GF-D8 (cell line): ENCODE measurements around the gene GRB10.
A peak's percentile ranks its signal among the peaks of the same experiment; 100 is the strongest.

ENCODE experiments used
- DNase-seq: peaks from one replicate; lab custom pipeline; 2025; lab: John Stamatoyannopoulos, UW

Gene GRB10

DNA sequence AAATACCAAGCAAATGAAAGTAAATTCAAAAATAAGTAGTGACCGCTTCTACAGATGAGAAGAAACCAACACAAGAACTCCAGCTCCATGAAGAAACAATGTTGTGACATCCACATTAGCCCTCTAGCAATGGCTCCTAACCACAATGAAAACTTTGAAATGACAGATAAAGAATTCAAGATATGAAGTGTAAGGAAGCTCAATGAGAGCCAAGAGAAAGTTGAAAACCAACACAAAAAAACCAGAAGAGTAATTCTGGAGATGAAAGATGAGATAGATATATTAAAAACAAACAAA is 149.3 kb downstream of the GRB10 start:
- DNase-seq: peak; percentile 25

DNA sequence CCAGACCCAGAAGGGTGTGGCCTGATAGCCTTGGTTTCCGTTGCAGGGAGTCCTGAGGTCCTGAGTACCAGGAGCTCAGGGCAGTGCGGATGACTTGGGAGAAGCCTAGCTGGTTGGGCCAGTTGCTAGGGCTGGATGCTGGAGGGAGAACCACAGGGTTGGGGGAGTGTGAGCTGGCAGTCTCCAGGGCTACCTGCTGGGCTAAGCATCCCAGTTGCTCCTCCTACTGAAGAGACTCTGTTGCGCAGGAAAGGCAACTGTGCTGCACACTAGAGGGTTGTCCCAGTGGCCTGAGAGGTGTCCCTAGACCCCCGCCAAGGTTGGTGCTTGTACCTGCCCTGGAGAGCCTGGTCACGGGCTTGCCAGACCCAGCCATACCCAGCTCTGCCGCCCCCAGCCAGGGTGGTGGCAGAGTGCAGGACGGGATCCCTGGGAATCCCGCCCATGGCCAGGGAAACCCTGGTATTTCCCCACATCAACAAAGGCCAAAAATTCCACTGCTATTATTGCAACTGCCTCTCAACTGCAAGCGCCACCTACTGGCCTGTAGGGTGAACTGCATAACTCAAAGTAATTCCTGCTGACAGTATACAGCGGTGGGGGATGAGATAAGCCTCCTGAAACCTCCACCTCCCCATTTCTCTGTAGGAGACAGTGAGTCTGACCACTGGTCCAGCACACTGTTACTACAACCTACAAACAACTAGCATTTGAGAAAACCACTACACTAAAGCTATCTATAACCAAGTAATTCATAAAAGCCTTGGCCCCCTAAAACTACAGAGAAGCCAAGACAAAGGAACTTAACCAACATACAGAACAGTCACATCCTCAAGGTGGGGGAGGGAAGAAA is 149.9 kb downstream of the GRB10 start:
- no peak for DNase-seq

DNA sequence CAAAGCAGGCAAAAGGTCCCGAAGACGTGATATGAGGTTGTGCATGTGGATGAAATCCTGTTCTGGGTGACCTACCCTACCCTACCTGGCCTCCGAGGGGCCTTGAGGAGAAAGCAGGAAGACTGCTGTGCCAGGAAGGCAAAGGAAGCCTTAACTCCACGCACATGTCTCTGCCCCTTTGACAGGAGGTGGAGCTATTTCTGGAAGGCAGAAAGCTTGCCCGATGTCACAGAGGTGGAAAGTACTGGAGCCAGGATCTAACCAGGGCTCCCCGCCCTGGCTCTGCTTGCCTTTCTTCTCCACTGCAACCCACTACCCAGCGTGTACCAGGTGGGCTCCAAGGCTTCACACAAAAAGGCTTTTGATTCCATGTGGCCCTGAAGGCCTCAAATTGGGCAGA is 151.1 kb downstream of the GRB10 start:
- DNase-seq: no peak

DNA sequence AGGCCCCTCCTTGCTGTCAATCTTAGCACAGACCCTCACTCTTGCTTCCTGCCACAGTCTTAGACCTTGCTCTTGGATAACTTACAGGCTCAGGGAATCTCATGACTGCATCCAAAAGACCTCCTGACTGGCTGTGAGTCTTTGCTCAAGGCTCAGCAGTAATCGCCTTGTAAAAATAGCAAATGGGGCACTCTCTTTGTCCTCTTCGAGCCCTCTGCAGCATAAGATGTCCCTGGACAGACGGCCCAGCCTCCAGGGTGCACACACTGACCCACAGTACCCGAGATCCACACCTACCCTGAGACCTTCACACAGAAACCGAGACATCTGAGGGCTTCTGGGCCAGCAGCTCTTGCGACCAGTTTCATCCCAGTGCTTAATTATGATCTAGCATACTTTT is 151.6 kb downstream of the GRB10 start:
- no peak for DNase-seq

DNA sequence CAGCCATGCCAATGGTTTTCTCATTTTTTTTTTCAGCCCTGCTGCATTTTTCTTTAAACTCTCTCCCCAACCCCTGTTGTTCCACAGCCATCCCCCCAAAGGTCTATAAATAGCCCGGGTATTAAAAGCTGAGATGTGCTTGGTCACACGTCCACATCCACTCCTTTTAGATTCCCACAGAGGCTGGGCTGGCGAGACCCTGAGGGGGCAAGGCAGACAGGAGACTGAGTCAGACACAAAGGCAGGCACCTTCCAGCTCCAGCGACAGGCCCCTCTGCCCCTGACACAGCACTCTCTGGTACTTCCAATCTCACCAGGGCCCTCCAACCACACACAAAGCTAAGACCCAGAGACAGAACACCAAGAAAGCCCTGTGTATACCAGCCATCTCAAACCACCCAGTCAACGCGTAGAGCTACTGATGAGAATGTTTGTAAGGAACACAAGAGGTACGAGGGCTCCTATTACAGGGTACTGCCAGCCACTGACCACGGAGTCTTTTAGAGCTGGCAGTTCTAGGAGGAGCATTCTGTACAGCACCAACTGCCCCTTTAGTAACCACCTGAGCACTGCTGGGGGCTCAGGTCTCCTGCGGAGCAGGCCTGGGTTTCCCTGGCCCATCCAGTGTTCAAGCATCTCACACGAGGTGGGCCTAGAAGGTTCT is 153.3 kb downstream of the GRB10 start:
- no peak for DNase-seq

DNA sequence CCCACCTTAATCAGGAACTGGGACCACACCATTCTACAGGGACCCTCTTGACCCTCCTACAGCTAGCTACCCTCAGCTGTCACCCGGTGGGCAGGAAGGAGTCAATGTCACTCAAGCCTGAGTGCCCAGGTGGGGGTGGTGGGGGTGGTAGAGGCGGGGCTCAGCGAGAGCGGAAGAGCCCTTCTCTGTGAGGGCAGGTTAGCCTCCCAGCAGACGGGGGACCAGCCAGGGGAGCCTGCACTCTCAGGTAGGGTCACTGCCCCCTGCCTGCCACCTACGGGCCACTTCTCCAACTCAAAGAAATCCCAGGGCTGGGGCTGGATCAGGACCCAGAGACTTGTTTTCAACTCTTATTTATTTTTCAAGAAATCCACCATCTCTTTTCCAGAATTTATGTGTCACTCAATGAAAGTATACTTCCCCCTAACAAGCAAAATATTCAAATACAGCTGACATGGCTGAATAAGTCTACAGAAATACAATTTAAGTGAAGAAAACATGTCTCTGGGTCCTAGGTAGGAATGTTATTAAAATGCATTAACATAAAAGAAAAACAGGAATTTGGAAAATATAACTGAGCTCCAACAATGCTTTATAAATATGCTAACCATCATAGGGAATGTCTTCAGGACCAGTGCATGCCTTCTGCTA is 154.1 kb downstream of the GRB10 start:
- no peak for DNase-seq

DNA sequence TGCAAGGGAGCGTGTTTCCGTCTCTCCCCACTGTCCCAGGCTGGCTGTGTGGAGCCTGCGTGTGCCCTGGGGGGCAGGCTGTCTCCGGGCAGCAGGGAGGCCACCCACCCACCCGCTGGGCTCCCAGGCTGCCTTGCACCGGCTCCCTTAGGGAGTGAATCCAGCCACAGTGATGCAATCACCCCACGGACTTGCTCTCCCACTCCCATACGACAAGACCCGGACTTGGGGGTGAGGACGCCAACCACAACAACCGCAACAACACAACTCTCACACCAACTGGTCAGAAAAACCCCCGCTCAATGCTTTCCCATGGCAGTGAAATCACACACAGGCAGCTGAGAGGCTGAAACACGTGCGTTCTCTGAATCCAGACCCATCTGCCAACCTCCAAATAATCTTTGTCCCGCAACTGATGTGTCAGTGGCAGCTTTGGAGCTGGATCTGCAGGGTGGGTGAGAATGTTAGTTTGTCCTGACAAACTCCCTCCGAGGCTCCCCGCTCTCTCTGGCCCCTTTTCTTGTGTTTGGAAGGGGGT is 154.8 kb downstream of the GRB10 start:
- no peak for DNase-seq

DNA sequence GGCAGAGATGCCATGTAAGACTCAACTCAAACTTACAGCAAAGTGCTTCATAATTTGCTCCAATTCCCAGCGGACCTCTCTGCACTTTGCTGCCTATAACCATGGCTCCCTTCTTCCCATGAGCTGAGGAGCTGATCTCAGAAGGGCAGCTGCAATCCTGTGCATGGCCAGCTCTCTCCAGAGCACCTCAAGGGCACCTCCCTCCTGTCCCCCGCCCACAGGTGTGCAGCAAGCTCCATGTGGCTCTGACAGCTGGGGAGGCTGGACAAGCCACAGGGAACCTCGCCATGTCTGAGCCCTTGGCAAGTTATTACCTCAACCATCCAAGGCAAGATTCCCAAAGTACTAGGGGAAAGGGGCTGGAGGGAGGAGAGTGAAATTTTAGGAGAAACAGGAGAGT is 156.4 kb downstream of the GRB10 start:
- no peak for DNase-seq

DNA sequence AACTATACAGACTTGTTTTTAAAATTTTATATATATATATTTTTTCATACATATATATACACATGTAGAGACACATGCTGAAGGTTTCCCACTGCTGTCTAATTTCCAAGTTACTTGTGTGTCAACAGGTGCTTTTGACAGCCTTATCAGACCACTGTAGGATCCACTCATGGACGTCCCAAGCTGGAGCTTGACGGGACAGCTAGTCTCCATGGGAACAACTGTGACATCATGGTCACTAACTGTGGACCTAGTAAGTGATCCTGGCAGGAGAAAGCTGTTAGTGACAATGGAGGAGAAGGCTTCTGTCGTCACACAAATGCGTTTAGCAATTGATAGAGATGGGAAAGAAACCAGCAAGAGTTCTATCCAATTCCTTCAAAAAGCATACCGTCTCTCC is 157.3 kb downstream of the GRB10 start:
- no peak for DNase-seq

DNA sequence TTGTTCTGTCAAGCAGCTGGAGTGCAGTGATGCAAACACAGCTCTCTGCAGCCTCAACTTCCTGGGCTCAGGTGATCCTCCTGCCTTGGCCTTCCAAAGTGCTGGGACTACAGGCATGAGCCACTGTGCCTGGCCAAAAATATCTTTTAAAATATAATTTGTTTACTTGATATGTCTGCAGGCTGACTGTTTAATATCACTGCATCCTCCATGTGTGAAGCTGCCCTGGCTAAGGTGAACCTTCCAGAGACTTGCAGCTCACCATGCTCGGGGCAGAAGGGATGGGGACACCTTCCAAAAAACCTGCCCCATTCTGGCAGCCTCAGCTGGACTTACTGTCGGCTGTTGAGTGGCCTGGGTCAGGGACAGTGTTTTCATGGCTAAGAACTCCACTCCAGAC is 159.9 kb downstream of the GRB10 start:
- DNase-seq: no peak

DNA sequence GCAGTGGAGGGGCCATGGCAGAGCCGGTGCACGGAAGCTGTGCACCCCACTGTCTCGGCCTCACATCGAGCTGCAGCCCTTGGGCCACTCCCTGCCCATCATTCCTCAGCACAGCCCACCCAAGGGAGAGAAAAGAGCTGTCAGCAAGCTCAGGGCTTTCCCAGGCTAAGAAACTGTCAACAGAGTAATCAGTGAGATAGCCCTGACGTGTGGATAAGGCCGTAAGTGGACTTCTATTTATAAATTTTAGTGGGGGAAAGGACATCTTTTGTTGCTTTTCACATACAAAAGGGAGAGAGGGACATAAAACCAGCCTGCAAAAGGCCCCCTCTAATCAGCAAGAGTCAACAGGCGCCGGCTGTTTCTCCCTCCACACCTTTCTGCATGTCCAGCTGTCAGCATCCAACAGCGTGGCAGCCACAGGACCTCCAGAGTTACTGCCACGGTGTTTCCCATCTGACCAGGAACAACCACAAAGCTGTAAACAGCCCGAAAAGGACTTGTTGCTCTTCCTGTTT is 160.7 kb downstream of the GRB10 start:
- DNase-seq: no peak

DNA sequence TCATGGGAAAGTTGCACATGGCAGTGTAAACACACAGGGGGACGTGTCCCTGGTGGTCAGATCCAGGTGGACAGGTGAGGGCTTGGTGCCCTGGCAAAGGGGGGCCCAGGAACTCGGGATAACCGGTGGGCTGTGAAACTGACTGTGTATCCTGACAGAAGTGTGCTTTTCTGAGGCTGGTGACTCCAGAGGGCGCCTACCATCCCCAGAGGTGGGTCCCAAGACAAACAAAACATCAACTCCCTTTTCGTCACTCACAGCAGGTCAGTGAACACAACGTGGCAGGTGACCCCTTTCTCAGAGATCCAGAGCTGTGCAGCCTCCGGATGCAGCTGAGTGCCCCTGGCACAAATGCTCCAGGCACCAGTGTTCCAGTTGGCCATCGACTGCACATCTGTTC is 161.5 kb downstream of the GRB10 start:
- no peak for DNase-seq

DNA sequence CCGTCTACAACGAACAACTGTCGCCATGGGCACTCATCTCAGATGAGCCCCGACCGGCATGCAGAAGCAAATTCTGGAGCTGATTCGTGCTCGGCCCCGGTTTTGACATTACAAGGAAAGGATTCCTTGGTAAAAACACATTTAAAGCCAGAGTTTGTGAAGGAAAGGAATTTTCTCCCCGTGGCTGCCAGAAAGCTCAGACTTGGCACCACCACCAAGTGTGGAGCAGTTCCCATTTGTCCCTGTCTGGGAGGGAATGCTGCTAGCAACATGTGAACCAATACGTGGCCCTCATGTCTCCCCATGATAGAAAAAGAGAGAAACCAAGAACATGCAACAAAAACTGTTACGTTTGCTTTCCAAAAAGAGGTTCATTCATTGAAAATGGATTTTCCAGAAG is 162.3 kb downstream of the GRB10 start:
- no peak for DNase-seq

DNA sequence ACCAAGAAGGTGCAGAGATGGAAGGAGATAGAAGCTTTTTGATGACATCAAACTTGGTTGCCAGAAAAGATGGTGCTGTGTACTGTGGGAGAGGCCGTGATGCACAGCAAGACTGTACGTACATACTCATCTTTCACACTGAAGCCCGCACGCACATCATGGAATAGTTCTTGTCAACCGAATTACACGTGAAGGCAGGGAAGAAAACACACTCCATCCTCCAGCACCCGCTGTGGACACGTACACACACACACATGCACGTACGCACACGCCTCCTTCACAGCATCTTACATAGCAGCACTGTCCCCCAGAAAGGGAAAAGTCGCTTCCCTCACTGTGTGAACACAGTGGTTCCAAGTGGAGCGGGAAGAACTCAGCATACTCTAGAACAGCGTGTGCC is 163.0 kb downstream of the GRB10 start:
- no peak for DNase-seq

DNA sequence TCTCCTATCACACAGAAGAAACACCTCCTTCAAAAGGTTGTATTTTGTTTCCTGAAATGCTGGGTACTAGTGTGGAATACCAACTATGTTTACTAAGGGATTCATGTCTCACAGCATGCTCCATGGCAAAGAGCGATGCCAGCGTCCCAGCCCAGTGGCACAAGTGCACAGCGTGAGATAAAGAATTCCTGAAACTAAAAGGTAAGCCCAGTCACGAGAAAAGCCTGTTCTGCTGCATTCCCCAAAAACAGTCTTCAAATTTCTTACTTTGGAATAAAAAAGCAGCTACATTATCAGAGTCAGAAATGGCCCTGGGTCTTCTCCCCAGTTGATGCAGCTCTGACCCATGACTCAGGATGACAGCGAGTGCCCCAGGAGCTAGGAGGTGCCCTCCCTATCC is 164.4 kb downstream of the GRB10 start:
- DNase-seq: no peak

DNA sequence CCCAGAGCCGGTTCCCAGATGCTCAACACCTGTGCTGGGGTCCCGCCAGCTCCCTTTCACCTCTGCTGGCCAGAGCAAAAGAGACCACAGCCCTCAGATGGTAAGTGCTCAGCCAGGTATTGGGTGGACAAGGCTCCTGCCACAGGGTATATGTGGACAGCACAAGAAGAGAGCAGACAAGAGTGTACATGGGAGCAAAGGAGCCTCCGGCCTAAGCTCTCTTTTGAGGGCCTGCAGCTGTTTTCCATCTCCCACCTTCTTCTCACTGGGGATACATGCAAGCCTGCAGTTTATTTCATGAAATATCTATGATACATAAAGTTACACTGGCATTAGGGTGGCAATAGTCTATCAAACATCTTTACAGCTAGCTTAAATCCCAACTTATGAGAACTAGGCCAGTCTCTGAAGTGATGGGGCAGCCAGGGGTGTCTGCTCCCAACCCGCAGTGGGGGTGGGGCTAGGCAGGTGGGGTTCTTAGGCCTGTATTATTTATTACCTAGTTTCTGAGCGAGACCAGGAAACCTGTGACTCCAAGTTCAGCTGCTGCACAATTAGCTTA is 167.1 kb downstream of the GRB10 start:
- no peak for DNase-seq

DNA sequence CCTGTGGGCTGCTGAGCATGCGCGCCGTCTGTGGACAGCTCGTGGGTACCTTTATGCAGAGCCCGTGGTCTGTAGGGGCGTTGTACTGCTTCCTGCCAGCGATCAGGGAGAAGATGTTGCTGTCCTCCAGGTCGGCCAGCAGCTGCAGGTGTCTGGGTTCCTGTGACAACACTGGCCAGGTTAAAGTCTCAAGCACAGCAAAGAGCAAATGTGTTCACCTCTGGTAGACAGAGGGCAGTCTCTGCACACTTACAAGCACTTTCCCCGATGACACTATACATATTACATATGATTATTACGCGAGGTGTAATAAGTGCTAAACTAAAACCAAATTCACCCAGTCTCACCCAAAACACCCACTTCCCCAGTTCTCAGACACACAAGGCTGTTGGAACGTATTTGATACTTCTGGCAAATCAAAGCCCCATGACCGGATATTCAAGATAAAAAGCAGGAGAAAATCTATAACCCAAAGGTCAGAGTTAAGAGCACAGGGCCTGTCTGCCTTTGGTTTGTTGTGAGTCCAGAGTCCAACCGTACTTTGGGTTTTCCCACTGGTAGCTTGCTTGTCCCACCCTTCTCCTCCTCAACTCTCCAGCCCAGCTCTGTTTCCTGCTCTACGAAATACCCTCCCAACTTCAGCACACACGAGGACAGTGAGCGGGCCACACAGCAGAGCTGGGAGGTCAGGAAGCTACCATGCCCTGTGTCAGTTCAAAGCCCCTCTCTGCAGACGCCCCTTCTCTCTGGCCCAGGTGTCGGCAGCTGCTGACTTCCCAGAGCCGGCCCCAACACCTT is 167.8 kb downstream of the GRB10 start:
- no peak for DNase-seq

DNA sequence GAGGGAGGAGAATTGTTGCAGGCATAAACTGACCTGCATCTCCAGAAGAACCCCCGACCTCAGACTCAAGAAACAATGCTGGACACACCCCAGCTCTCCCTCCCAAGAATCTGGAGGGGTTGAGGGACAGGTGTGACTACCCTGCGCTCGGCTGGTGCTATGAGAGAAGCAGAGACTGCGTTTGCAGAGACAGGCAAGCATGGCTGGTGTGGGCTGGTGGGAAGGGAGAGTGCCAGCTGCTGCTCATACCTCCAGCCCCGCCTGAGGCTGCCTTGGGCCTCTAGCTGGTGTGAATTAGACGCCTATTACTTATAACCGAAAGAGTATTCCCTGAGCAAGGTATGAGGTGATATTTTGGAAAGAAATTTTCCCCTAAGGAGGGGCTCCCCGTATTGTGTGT is 169.2 kb downstream of the GRB10 start:
- DNase-seq: no peak

DNA sequence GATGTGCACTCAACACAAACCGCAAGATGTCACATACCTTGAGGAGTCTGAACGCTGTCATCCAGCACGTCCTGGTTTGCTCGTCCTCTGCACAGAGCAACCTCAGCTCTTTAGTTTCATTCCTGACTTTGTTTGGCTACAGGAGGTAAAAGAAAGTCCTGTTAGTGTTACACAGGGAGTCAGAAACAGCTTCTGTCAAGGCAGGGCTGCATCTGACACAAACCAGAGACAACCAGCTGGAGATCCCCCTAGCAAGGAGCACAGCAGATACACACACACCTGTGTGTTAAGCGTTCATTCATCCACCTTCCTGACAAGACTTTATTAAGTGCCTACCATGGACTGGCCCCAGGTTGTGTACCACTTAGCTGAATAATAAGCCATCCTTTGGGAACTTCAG is 170.0 kb downstream of the GRB10 start:
- DNase-seq: no peak

DNA sequence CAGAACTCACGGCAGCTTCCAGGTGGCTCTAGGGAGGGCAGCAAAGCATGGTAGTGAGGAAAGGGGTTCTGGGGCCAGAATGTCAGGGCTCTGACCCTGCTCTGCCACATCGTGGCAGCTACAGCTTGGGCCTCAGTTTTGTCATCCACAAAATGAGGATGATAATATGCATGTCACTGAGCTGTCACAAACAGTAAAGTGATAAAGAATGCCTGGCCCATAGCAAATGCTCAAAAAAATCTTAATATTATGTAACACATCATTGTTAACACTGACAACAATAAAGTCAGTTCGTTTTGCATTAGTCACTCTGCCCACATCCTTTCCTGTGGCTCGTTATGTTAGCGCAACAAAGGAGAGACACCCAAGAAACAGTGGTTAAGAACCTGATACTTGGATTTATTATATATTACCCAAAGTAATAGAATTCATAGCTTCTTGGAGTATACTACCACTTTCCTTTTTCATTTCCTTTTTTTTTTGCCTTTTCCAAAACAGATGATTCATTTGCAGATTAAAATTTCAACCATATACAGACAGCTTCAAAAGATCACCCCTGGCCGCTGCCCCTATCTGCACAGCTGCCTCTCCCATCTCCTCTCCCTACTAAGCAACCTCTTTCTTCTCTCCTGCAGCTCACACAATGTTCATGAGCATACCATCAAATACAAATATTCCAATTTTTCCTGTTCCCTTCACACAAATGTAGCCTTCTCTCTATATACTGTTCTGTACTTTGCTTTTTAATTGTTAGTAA is 172.0 kb downstream of the GRB10 start:
- peak; percentile 66 for DNase-seq
